GM23248 (cell line): ENCODE measurements around the gene LARP6.

Experiments
- EZH2 ChIP-seq: fragments of 200-600 bp; sonication (generic); IDR thresholded peaks from 2 replicates; pipeline ENCODE4 v1.6.1; 2018; ENCODE audit warnings: antibody characterized with exemption, mild to moderate bottlenecking; ENCODE audit not compliant: insufficient read depth, poor library complexity, severe bottlenecking
- EZH2phosphoT487 ChIP-seq: fragments of 200-600 bp; sonication (generic); IDR thresholded peaks from 2 replicates; pipeline ENCODE4 v1.6.1; 2018; ENCODE audit warnings: antibody characterized with exemption, moderate library complexity, mild to moderate bottlenecking, low read depth; ENCODE audit not compliant: insufficient read depth

DNA sequence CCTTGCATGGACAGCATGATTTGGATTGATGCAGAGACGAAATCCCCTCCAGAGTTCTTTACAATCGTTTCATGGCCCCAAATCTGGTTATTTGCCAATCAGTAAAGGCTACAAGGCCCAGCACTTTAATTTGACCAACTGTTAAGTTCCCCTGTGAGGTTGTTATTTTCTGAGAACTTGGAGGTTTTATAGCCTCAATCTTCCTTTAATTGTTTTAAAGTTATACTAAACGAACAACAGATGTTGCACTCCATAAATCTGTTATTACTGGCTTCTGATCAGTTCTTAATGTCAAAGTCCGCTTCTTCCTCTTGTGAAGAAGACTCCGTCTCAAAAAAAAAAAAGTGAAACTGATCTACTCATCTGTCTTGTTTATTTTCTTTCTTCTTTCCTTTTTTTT is 30.8 kb downstream of the LARP6 start:
- no peak for TF ChIP-seq EZH2
- no peak for TF ChIP-seq EZH2phosphoT487
